ENCODE results near the gene BAD.

GRCh38 chr11:64238999-64239398, 45.5 kb downstream of the BAD start:
- TF ChIP-seq CTCF (IDR thresholded peaks at IDR 0.05; ENCODE audit: poor library complexity) (no peak), EZH2phosphoT487 (IDR thresholded peaks at IDR 0.05; ENCODE audit: low read depth, severe bottlenecking, unreplicated experiment) (no peak)

Data from hepatocyte (in vitro differentiated cells).